HCT116 (cell line): ENCODE measurements around the gene DDO.

Experiments used
- CEBPB ChIP-seq: IDR thresholded peaks from 2 replicates; pipeline ENCODE4 v1.6.1; 2012; ENCODE audit warnings: low read depth
- EZH2 ChIP-seq: fragments of 200-600 bp; sonication (generic); IDR thresholded peaks from 2 replicates; pipeline ENCODE4 v1.6.1; 2017; ENCODE audit warnings: antibody characterized with exemption, mixed run types
- POLR2A ChIP-seq: IDR thresholded peaks from 2 replicates; pipeline ENCODE4 v1.7.0; 2011; ENCODE audit warnings: borderline replicate concordance; ENCODE audit not compliant: insufficient read depth, insufficient read length; ENCODE audit errors: extremely low read depth
- POLR2AphosphoS5 ChIP-seq: IDR thresholded peaks from 2 replicates; pipeline ENCODE4 v1.6.1; 2011; ENCODE audit warnings: mild to moderate bottlenecking, low read depth, low read length, moderate library complexity
- RAD21 ChIP-seq: IDR thresholded peaks from 2 replicates; pipeline ENCODE4 v1.6.1; 2012; ENCODE audit warnings: low read depth, mild to moderate bottlenecking
- TCF7L2 ChIP-seq: IDR thresholded peaks from 2 replicates; pipeline ENCODE4 v1.7.0; 2011; ENCODE audit warnings: borderline replicate concordance, inconsistent platforms; ENCODE audit not compliant: insufficient read depth, insufficient read length; ENCODE audit errors: extremely low read depth
- TF ChIP-seq, protein P1 (sequence below), 3 experiments: fragments of 200-600 bp in 1 of 3; sonication (generic) in 1 of 3; IDR thresholded peaks in 2 of 3; conservative IDR thresholded peaks in 1 of 3; 2 replicates each; pipeline ENCODE4 v1.5.1; 2012 to 2017; ENCODE audit warnings: low read depth in 2 of 3, low read length in 2 of 3, antibody characterized with exemption in 1 of 3, borderline replicate concordance in 1 of 3, control low read depth in 1 of 3, mild to moderate bottlenecking in 1 of 3, mixed read lengths in 1 of 3, mixed run types in 1 of 3, moderate library complexity in 1 of 3; ENCODE audit not compliant: insufficient read depth in 1 of 3
- TF ChIP-seq, protein P2 (sequence below): IDR thresholded peaks from 2 replicates; pipeline ENCODE4 v1.6.1; 2012; ENCODE audit warnings: low read depth

DNA sequence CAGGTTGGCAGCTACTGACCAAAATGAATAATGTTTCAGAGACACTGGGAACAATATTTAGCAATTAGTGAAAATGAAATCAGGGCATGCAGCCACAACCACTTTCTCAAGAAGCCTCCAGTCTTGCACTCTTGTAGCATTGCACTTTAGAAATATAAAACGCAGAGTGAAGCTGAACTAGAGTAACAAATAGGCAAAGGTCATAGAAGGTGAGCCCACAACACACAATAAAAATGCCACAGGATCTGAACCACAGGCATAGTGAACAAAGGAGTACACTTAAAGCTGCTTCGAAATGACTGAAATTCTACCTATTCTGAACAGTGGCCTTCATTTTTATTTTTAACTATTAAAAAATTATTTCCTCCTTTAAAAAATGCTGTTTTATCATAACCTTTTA, 25.0 kb downstream of the DDO start:
- TF ChIP-seq CEBPB (no peak), TCF7L2 (no peak), POLR2A (no peak), EZH2 (no peak), POLR2AphosphoS5 (no peak), RAD21 (no peak)
- TF ChIP-seq, protein P1, sequence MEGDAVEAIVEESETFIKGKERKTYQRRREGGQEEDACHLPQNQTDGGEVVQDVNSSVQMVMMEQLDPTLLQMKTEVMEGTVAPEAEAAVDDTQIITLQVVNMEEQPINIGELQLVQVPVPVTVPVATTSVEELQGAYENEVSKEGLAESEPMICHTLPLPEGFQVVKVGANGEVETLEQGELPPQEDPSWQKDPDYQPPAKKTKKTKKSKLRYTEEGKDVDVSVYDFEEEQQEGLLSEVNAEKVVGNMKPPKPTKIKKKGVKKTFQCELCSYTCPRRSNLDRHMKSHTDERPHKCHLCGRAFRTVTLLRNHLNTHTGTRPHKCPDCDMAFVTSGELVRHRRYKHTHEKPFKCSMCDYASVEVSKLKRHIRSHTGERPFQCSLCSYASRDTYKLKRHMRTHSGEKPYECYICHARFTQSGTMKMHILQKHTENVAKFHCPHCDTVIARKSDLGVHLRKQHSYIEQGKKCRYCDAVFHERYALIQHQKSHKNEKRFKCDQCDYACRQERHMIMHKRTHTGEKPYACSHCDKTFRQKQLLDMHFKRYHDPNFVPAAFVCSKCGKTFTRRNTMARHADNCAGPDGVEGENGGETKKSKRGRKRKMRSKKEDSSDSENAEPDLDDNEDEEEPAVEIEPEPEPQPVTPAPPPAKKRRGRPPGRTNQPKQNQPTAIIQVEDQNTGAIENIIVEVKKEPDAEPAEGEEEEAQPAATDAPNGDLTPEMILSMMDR (IDR thresholded peaks at IDR 0.05 in 2 of 3, conservative IDR thresholded peaks at IDR 0.05 in 1 of 3; ENCODE audit: borderline replicate concordance in 1 of 3, insufficient read depth in 1 of 3, low read depth in 2 of 3, low read length in 2 of 3) = no peak
- TF ChIP-seq, protein P2, sequence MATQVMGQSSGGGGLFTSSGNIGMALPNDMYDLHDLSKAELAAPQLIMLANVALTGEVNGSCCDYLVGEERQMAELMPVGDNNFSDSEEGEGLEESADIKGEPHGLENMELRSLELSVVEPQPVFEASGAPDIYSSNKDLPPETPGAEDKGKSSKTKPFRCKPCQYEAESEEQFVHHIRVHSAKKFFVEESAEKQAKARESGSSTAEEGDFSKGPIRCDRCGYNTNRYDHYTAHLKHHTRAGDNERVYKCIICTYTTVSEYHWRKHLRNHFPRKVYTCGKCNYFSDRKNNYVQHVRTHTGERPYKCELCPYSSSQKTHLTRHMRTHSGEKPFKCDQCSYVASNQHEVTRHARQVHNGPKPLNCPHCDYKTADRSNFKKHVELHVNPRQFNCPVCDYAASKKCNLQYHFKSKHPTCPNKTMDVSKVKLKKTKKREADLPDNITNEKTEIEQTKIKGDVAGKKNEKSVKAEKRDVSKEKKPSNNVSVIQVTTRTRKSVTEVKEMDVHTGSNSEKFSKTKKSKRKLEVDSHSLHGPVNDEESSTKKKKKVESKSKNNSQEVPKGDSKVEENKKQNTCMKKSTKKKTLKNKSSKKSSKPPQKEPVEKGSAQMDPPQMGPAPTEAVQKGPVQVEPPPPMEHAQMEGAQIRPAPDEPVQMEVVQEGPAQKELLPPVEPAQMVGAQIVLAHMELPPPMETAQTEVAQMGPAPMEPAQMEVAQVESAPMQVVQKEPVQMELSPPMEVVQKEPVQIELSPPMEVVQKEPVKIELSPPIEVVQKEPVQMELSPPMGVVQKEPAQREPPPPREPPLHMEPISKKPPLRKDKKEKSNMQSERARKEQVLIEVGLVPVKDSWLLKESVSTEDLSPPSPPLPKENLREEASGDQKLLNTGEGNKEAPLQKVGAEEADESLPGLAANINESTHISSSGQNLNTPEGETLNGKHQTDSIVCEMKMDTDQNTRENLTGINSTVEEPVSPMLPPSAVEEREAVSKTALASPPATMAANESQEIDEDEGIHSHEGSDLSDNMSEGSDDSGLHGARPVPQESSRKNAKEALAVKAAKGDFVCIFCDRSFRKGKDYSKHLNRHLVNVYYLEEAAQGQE = no peak
